GM12873 (cell line): ENCODE results near the gene DNAJC8.

ENCODE experiments used
- TF ChIP-seq, protein P1 (sequence below): IDR thresholded peaks from 2 replicates; pipeline ENCODE4 v1.5.1; 2012; ENCODE audit warnings: low read depth, mild to moderate bottlenecking, moderate library complexity, low read length, control low read depth; ENCODE audit not compliant: insufficient read depth; ENCODE audit errors: missing control alignments

The DNAJC8 gene

DNA sequence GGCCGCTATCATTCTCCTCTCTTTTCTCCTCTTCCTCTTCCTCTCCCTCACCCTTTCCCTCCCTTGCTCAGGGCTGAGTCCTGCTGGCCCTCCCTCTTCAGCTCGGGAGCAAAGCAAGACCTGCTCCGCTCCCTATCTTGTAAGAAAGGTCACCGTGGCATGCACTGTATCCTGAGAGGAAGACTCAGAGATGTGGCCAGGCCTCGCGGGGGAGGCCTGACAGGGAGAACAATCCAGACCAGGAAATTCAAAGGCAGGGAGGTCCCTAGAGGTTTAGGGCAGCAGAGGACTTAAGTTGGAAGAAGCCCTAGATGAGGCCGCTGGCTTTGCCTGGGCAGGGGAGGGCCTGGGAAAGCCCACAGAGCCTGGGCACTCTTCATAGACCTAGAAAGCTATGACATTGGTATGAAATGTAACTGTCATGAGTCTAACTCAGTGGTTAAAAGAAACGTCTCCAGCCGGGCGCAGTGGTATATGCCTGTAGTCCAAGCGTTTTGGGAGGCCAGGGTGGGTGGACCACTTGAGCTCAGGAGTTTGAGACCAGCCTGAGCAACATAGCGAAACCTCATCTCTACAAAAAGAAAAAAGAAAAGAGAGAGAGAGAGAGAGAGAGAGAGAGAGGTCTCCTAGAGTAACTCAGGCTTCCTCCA, 41.7 kb downstream of the DNAJC8 start:
- TF ChIP-seq, protein P1, sequence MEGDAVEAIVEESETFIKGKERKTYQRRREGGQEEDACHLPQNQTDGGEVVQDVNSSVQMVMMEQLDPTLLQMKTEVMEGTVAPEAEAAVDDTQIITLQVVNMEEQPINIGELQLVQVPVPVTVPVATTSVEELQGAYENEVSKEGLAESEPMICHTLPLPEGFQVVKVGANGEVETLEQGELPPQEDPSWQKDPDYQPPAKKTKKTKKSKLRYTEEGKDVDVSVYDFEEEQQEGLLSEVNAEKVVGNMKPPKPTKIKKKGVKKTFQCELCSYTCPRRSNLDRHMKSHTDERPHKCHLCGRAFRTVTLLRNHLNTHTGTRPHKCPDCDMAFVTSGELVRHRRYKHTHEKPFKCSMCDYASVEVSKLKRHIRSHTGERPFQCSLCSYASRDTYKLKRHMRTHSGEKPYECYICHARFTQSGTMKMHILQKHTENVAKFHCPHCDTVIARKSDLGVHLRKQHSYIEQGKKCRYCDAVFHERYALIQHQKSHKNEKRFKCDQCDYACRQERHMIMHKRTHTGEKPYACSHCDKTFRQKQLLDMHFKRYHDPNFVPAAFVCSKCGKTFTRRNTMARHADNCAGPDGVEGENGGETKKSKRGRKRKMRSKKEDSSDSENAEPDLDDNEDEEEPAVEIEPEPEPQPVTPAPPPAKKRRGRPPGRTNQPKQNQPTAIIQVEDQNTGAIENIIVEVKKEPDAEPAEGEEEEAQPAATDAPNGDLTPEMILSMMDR = no peak

DNA sequence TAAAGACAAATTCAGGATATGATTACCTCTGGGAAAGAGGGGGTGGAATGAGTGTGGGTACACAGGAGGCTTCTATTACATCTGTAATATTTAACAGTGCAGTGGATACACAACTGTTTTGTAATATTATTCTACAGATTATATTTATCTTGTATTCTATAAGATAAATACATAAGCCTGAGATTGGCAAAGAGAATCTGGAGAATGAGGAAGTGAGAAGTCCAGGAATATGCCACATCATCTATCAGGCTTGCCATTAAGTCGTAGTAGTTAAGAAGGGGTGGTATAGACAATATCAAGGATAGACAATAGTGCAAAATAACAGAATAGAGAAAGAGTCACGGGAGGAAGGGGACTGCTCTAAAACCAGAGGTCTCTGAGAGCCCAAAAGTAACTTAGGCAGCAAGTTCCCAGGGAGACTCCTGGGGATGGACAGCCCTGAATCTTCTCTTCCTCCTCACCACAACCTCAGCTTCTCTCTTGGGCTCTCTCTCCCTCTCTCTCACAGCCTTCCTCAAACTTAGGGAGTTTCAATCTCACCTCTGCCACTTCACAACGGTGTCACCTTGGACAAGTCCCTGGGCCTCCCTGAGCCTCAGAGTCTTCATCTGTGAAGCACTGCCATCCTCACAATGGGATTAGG, 42.4 kb downstream of the DNAJC8 start:
- TF ChIP-seq, protein P1 = no peak

DNA sequence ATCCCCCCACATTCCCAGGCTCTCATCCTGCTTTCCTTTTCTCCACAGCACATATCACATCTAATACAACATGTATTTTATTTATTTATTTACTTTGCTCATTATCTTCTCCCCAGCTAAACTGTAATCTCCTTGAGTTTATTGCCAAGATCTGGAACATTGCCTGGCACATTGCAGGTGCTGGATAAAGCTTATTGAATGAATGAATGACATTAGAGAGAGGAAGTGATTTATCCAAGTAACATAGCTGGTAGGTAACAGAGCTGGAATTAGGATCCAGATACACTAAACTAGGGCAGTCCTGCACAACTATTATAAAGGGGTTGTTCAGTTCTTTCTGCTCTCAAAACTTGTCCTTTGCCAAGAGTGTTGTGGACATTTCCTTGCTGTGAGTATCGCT, 47.8 kb downstream of the DNAJC8 start:
- TF ChIP-seq, protein P1 = no peak

DNA sequence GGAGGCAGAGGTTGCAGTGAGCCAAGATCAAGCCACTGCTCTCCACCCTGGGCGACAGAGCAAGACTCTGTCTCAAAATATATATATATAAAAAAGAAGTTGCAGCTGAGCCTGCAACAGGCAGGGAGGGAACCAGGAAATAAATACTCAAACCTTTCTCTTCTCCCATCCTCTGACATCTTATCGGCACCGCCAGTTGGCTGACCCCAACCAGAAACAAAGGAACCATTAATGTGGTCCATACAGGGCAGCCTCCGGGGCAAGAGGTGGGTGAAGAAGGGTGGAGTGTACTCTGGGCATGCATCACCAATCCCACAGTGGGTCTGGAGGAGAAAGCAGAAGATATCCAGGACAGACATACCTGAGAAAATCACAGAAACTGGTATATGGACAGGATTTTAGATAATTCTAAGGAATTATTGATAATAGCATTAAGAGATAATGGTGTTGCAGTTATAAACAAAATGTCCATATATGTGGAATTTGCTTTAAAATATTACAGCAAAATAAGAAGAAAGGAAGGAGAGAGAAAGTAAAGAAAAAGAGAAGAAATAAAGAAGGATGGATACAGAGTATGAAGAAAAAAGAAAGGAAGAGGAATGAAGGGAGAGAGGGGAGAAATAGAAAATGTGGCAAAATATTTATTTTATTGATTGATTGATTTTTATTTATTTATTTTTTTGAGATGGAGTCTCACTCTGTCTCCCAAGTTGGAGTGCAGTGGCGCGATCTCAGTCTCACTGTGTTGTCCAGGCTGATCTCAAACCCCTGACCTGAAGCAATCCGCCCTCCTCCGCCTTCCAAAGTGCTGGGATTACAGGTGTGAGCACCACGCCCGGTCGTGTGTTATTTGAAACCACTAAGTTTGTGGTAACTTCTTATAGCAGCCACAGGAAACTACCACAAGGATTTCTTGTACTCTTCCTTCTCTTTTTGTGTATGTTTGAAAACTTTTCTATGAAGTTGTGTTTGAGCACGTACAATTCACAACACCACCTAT, 52.2 kb downstream of the DNAJC8 start:
- TF ChIP-seq, protein P1 = no peak

DNA sequence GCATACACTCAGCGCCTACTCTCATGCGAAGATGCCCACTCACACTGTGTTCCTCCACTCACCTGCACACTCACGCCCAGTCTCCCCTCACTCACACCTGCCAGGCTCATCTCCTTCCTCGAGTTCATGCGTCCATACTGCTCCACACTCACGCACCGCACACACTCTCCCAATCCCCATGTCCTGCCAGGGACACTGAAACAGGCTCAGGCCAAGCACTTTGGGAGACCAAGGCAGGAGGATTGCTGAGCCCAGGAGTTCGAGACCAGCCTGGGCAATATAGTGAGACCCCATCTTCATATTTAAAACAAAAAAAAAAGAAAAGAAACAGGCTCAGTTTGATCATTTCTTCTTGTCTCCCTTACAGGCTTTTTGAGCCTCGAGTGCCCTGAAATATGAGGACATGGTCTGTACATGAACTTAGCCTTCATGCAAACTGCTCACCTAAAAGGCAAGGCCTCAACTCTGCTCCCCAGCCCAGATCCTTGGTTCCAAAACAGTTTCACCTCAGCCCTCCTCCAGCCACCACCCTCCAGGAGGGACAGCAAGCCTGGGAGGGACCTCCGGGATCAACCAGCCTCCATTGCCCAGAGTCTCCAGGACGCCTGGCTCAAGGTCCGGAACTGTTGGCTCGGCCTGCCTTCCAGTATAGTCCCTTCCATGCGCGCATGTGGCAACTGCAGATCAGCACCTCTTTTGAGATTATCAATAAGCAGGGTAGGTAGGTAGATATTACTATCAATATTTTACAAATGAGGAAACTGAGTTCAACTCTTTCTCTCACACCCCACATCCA, 53.9 kb downstream of the DNAJC8 start:
- TF ChIP-seq, protein P1 = no peak

DNA sequence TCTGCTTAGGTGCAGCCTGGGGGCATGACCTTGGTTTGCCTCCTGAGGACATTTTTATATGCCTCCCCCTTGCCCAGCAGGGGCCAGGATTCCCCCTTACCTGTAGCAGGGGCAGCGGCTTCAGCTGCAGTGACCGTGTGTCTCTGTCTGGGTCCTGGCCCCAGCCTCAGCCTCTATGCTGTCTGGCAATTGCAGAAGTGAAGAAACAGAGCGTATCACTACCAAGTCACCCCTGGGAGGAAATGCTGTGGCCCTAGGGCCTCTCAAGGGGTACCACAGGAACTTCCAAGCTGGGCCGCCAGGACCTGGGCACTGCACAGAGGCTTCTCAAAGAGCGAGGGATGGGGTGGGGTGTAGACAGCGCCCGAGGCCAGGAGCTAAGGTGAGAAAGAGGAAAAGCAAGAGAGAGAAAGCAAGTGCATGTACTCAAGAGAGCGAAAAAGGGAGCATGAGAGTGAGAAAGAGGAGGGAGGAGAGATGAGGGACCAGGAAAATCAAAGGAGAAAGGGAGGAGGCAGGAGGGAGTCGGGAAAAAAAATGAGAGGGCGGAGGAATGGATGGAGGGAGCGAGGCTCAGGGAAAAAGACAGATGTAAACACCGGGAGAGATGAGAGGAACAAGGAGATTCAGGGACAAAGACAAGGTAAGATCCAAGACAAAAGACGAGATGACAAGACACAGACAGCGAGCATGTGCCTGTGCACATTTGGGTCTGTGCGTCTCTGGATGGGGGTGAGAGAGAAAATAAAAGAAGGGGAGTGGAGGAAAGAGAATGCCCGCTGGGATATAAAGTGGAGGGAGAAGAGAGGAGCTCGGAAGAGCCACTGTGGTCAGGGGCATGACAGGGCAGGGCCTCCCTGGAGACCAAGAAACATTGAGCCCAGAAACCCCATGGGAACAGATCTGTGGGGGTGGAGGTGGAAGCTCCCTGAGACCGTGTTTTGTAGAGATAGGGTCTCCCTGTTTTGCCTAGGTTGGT, 56.0 kb downstream of the DNAJC8 start, which contains the start of gene PTAFR:
PTAFR (minus strand) TSS at position 199 of the 979 bp plus-strand sequence. CDS start 25,669 bp downstream, outside the sequence.
- TF ChIP-seq, protein P1 = no peak
